Panc1 (cell line): ENCODE data around the gene PSMB9. TPM values are rescaled to one million over a fixed set of nuclear protein-coding genes. Genes with fewer than 3 reads are reported as not detected.
A peak's percentile ranks its signal among the peaks of the same experiment; 100 is the strongest.

ENCODE experiments used
- ATAC-seq: fragments of 200-7000 bp; cut with Tn5 transposase; 2 replicates; pipeline ENCODE4 v1.9.1; 2020; ENCODE audit warnings: mild to moderate bottlenecking, moderate library complexity
- BruUV-seq: library from RNA; stranded (reverse); fragments of 400-500 nt; replicated peaks from 2 replicates; lab custom pipeline; 2021; lab: Mats Ljungman, UMichigan
- CTCF ChIA-PET: fragments of 300-600 bp; sonication (Branson Sonifier 250); formaldehyde crosslinking; loops from one replicate; lab custom pipeline; 2022; ENCODE audit warnings: antibody characterized with exemption; lab: Charles Lee
- POLR2A ChIA-PET: fragments of 300-600 bp; sonication (Branson Sonifier 250); formaldehyde crosslinking; loops from one replicate; lab custom pipeline; 2022; ENCODE audit warnings: antibody characterized with exemption; lab: Charles Lee
- DNase-seq: peaks from one replicate; pipeline ENCODE4 v3.0.0-alpha.2; 2010; ENCODE audit warnings: low read depth, low spot score
- H3K27ac ChIP-seq: 2 replicates; pipeline ENCODE4 v1.5.1; 2011; ENCODE audit warnings: mild to moderate bottlenecking, low read length, inconsistent platforms
- H3K27me3 ChIP-seq: fragments of 200-500 bp; sonication (Bioruptor generic); 2 replicates; pipeline ENCODE4 v1.6.0; 2014; ENCODE audit warnings: low read length, inconsistent platforms; ENCODE audit not compliant: control insufficient read depth, insufficient read depth
- H3K36me3 ChIP-seq: fragments of 200-500 bp; sonication (Bioruptor generic); 2 replicates; pipeline ENCODE4 v1.5.1; 2014; ENCODE audit warnings: inconsistent platforms, mild to moderate bottlenecking, low read length, moderate library complexity; ENCODE audit not compliant: control insufficient read depth, insufficient read depth
- H3K4me1 ChIP-seq: 2 replicates; pipeline ENCODE4 v1.5.1; 2011; ENCODE audit warnings: inconsistent platforms, mild to moderate bottlenecking, low read length, moderate library complexity; ENCODE audit not compliant: control insufficient read depth, insufficient read depth
- H3K4me3 ChIP-seq, 2 experiments: 2 replicates each; pipeline ENCODE4 v1.5.1; 2011 to 2012; ENCODE audit warnings: low read depth in 2 of 2, low read length in 2 of 2, mild to moderate bottlenecking in 2 of 2, inconsistent platforms in 1 of 2, moderate library complexity in 1 of 2
- H3K9me3 ChIP-seq: fragments of 200-500 bp; sonication (Bioruptor generic); 2 replicates; pipeline ENCODE4 v1.5.1; 2014; ENCODE audit warnings: low read depth, mild to moderate bottlenecking, inconsistent platforms, low read length, moderate library complexity; ENCODE audit not compliant: control insufficient read depth, insufficient read depth
- POLR2AphosphoS5 ChIP-seq: IDR thresholded peaks from 2 replicates; pipeline ENCODE4 v1.6.1; 2012; ENCODE audit warnings: mild to moderate bottlenecking, low read depth, low read length, moderate library complexity
- SIN3A ChIP-seq: IDR thresholded peaks from 2 replicates; pipeline ENCODE4 v1.6.1; 2012; ENCODE audit warnings: low read depth, mild to moderate bottlenecking, low read length, moderate library complexity, borderline replicate concordance; ENCODE audit not compliant: insufficient read depth
- TCF7L2 ChIP-seq: IDR thresholded peaks from 2 replicates; pipeline ENCODE4 v1.6.1; 2011; ENCODE audit warnings: mild to moderate bottlenecking, low read depth, low read length, inconsistent platforms
- in situ Hi-C: cut with HindIII; loops from 2 replicates; pipeline ENCODE4 v1.10.0; 2016; ENCODE audit warnings: low sequenced_read_pairs, low pct_unique_long_range_greater_than_20kb
- intact Hi-C: fragments of 100-400 bp; cut with micrococcal nuclease; formaldehyde crosslinking; loops from one replicate; pipeline ENCODE4 v1.10.0; 2022; ENCODE audit not compliant: unreplicated experiment
- total RNA-seq: library from RNA; stranded (reverse); gene quantifications from one replicate; pipeline ENCODE4 v1.2.1, GENCODE V29; 2021; ENCODE audit not compliant: unreplicated experiment
- TF ChIP-seq, protein P1 (sequence below), 2 experiments: IDR thresholded peaks; 2 replicates each; pipeline ENCODE4 v1.6.1; 2011 to 2012; ENCODE audit warnings: low read depth in 2 of 2, control low read depth in 1 of 2, low read length in 1 of 2, mild to moderate bottlenecking in 1 of 2, moderate library complexity in 1 of 2; ENCODE audit not compliant: insufficient read depth in 1 of 2
- TF ChIP-seq, protein P2 (sequence below): fragments of 450-650 bp; IDR thresholded peaks from 2 replicates; pipeline ENCODE4 v1.5.1; 2017; ENCODE audit warnings: mild to moderate bottlenecking

PSMB9 gene
- total RNA-seq, 1 experiment from 2014 or later: 41.5 TPM

DNA sequence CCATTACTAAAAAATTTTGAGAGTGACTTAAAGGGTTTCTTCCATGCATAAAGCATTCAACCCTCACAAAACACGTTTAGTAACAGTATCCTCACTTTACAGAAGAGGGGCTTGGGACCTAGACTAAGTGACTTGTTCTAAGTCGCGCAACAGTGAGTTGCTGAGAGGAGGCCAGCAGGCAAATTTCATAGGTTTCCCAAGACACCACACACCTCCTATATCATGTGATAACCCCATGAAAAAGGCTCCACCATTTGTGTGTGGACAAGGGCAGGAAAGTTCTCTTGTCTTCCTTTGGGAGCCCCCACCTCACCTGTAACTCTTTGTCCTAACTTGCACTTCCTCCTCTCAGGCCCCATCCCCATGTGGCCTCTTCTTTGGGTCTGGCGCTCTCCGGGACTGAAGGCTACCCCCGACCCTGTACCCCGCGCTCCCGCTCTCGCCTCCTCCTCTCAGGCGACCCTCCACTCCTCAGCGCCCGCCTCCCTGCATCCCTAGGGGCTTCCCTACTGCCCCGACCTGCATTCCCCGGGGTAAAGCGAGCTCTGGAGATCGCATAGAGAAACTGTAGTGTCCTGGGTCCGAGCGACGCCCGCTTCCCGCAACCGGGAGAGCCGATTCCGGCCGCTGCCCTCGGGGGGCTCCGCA, 10.5 kb upstream of the PSMB9 start:
- in situ Hi-C loops (no loop called here), intact Hi-C loops (no loop called here)
- no peaks in the 10 kb centered on the region for H3K36me3 ChIP-seq
- ChIA-PET CTCF (no interaction called here), POLR2A (no interaction called here)
- peaks cover 7% of the 10 kb centered on the region for H3K4me1 ChIP-seq
- H3K27me3 ChIP-seq: no peaks in the 10 kb centered on the region
- ATAC-seq (no peak; the same call in 1 of the 2 replicates), DNase-seq (no peak)
- H3K9me3 ChIP-seq: no peaks in the 10 kb centered on the region
- H3K27ac ChIP-seq: peak overlapping the region; percentile 96
- TF ChIP-seq SIN3A (no peak), TCF7L2 (no peak), POLR2AphosphoS5 (no peak)
- TF ChIP-seq, protein P1, sequence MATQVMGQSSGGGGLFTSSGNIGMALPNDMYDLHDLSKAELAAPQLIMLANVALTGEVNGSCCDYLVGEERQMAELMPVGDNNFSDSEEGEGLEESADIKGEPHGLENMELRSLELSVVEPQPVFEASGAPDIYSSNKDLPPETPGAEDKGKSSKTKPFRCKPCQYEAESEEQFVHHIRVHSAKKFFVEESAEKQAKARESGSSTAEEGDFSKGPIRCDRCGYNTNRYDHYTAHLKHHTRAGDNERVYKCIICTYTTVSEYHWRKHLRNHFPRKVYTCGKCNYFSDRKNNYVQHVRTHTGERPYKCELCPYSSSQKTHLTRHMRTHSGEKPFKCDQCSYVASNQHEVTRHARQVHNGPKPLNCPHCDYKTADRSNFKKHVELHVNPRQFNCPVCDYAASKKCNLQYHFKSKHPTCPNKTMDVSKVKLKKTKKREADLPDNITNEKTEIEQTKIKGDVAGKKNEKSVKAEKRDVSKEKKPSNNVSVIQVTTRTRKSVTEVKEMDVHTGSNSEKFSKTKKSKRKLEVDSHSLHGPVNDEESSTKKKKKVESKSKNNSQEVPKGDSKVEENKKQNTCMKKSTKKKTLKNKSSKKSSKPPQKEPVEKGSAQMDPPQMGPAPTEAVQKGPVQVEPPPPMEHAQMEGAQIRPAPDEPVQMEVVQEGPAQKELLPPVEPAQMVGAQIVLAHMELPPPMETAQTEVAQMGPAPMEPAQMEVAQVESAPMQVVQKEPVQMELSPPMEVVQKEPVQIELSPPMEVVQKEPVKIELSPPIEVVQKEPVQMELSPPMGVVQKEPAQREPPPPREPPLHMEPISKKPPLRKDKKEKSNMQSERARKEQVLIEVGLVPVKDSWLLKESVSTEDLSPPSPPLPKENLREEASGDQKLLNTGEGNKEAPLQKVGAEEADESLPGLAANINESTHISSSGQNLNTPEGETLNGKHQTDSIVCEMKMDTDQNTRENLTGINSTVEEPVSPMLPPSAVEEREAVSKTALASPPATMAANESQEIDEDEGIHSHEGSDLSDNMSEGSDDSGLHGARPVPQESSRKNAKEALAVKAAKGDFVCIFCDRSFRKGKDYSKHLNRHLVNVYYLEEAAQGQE (IDR thresholded peaks at IDR 0.05; ENCODE audit: insufficient read depth in 1 of 2, low read depth in 2 of 2, low read length in 1 of 2): no peak
- TF ChIP-seq, protein P2, sequence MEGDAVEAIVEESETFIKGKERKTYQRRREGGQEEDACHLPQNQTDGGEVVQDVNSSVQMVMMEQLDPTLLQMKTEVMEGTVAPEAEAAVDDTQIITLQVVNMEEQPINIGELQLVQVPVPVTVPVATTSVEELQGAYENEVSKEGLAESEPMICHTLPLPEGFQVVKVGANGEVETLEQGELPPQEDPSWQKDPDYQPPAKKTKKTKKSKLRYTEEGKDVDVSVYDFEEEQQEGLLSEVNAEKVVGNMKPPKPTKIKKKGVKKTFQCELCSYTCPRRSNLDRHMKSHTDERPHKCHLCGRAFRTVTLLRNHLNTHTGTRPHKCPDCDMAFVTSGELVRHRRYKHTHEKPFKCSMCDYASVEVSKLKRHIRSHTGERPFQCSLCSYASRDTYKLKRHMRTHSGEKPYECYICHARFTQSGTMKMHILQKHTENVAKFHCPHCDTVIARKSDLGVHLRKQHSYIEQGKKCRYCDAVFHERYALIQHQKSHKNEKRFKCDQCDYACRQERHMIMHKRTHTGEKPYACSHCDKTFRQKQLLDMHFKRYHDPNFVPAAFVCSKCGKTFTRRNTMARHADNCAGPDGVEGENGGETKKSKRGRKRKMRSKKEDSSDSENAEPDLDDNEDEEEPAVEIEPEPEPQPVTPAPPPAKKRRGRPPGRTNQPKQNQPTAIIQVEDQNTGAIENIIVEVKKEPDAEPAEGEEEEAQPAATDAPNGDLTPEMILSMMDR: no peak
- no TSS peak for BruUV-seq
- peak overlapping the region; percentile 73 to 77 for H3K4me3 ChIP-seq

DNA sequence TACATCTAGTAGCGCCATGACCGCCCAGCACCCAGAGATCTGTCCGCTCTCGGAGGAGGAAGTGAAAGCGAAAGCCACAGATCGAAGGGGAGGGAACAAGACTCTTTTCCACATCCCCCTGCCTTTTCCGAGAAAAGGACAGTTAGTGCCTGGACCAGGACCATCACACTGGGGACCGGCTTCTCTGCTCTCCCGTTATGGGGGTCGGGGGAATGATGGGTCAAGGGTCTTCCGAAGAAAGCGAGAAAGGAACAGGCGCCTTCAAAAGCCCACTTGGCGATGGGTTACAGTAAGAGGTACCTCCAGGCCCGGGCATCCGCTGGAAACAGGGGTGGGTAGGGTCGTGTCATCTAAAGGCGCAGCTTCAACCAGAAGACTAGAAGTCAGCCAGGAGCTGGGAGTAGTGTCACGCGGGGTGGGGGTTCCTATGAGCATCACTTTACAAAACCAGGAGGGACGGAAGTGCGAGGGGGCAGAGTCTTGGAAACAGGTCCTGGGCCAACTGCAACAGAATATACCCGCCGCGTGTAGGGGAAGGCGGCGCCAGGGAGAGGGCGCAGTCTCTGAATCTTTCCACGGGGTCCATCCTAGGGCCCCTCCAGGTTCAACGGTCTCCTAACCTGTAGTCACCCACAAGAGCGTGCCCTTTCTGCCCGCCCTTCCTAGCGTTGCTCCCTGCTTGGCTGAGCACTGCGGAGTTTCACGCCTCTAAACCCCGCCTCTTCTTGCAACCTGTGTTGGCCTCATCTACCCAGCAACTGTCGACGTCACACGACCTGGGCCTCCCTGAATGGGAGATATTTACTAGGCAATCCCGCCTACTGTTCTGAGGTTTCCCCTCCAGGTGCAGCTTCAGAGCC, 9.8 kb upstream of the PSMB9 start, which contains the start of gene PSMB8:
Gene PSMB8, minus strand, starts transcription at position 69 of the 860 bp plus-strand sequence. Its CDS starts 51 bp downstream, at position 18.
- H3K27ac ChIP-seq: peak within 1 kb of the TSS; percentile 96
- CTCF ChIA-PET: interaction anchor here (0.9 kb wide), 1 partner anchor 9 kb away, joined by 3 read pairs; the partner anchor contains the start of genes PSMB9 and TAP1
- in situ Hi-C loops: no loop called here

More for the DNA sequence above, 9.8 kb upstream of the PSMB9 start, which contains the start of gene PSMB8:
- ATAC-seq (peak; percentile 98), DNase-seq (peak; percentile 90)
- POLR2A ChIA-PET: interaction anchor here (0.6 kb wide), 1 partner anchor 10 kb away, joined by 3 read pairs; the partner anchor contains the start of genes PSMB9 and TAP1
- H3K4me1 ChIP-seq: peaks cover 7% of the 10 kb centered on the region
- H3K9me3 ChIP-seq: no peaks in the 10 kb centered on the region
- H3K4me3 ChIP-seq: peak within 1 kb of the TSS; percentile 73 to 77
- TF ChIP-seq TCF7L2 (no peak), SIN3A (0 out of 2 replicates have a peak, but pooled peaks have one; percentile 62), POLR2AphosphoS5 (peak; percentile 66)
- TF ChIP-seq, protein P1 (IDR thresholded peaks at IDR 0.05; ENCODE audit: insufficient read depth in 1 of 2, low read depth in 2 of 2, low read length in 1 of 2): 0 out of 4 replicates have a peak, but pooled peaks of 1 of the 2 experiments have one; percentile 28
- H3K36me3 ChIP-seq: no peaks in the 10 kb centered on the region
- no peaks in the 10 kb centered on the region for H3K27me3 ChIP-seq
- no TSS peak for BruUV-seq
- intact Hi-C loops: no loop called here
